Measurements from ENCODE around the gene ZNF793. TPM values are rescaled to one million over a fixed set of nuclear protein-coding genes. Genes with fewer than 3 reads are reported as not detected.

The ZNF793 gene
- 0.03 TPM in 1 of 5 replicates, not detected in the others for total RNA-seq (2022; extraction: Qiagen RNA extraction; ENCODE audit: low read depth)

DNA sequence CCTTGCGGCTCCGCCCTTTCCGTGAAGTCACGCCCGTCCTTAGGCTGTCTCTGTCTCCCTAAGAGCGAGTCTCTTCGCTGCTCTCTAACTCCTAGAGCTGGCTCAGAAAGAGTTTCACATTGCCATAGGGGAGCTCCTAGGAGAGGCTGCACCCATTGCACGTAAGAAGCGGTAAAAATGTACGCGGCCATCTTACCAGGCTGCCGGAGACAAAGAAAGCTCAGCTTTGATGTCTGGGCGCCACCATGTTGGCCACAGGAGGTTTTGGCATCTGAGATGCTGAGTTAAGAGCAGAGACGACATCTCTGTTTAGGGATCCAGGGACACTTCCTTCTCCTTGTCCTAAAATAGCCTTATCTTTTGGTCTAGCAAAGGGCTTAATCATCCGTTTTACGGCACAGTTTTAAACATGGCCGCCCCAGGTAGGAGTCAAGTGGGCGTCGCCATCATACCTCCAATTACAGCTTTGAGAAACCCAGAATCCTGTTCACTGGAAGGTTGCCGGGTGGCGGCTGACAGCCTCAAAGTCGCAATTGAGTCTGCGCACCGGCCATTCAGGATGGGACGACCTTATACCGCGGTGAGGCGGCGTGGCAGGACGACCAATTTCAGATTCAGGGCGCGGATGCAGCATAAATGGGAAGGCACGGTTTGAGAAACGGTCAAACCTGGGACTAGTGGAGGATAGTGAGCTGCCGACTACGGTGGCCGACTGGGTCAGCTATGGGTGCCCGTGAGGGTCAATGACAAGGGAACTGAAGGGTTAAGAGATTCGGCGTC lies at the start of gene ZNF793:
TSS of gene ZNF793 (plus strand) at position 553 of the 780 bp plus-strand sequence. CDS start 16,501 bp downstream, outside the sequence.

GRCh38 chr19:37466798-37467607 lies 39.7 kb upstream of the ZNF793 start, which contains the start of gene ZNF569:
Gene ZNF569 (minus strand): TSS chr19:37467444. CDS start chr19:37444921, 22,523 bp downstream.

GRCh38 chr19:37468961-37469777 lies 37.6 kb upstream of the ZNF793 start, which contains the start of gene ZNF570:
Gene ZNF570 (plus strand): TSS chr19:37469356. CDS start chr19:37470355, 999 bp downstream.

Other genes starting within 250 kb of the ZNF793 start
- gene ZNF527, start 135.8 kb upstream of the ZNF793 start, total RNA-seq (2022; extraction: Qiagen RNA extraction; ENCODE audit: low read depth): 2.7 to 5.1 TPM (median 3.6 TPM) in 5 replicates
- 3.7 to 5.8 TPM (median 5.0 TPM) in 5 replicates for gene ZNF569, start 39.5 kb upstream of the ZNF793 start, total RNA-seq (2022; extraction: Qiagen RNA extraction; ENCODE audit: low read depth)
- 2.6 to 4.2 TPM (median 4.0 TPM) in 5 replicates for gene ZNF570, start 37.6 kb upstream of the ZNF793 start, total RNA-seq (2022; extraction: Qiagen RNA extraction; ENCODE audit: low read depth)
- 0.72 to 1.1 TPM (median 0.99 TPM) in 5 replicates for gene ZNF571, start 87.9 kb downstream of the ZNF793 start, total RNA-seq (2022; extraction: Qiagen RNA extraction; ENCODE audit: low read depth)
- gene ZNF540, start 87.9 kb downstream of the ZNF793 start, total RNA-seq (2022; extraction: Qiagen RNA extraction; ENCODE audit: low read depth): 0.07 TPM in 2 of 5 replicates, not detected in the others
- gene ZFP30, start 148.5 kb downstream of the ZNF793 start, total RNA-seq (2022; extraction: Qiagen RNA extraction; ENCODE audit: low read depth): 6.5 to 9.2 TPM (median 8.1 TPM) in 5 replicates
- 4.5 to 6.2 TPM (median 5.5 TPM) in 5 replicates for gene ZNF607, start 212.8 kb downstream of the ZNF793 start, total RNA-seq (2022; extraction: Qiagen RNA extraction; ENCODE audit: low read depth)